ENCODE measurements around the gene PRDX6.
A peak's percentile ranks its signal among the peaks of the same experiment; 100 is the strongest.
"Not testable (repeated sequence)": the region's sequence is repeated elsewhere in the genome, so short reads cannot be mapped to it uniquely, and the experiment has no call there.

The PRDX6 gene, protein sequence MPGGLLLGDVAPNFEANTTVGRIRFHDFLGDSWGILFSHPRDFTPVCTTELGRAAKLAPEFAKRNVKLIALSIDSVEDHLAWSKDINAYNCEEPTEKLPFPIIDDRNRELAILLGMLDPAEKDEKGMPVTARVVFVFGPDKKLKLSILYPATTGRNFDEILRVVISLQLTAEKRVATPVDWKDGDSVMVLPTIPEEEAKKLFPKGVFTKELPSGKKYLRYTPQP

DNA sequence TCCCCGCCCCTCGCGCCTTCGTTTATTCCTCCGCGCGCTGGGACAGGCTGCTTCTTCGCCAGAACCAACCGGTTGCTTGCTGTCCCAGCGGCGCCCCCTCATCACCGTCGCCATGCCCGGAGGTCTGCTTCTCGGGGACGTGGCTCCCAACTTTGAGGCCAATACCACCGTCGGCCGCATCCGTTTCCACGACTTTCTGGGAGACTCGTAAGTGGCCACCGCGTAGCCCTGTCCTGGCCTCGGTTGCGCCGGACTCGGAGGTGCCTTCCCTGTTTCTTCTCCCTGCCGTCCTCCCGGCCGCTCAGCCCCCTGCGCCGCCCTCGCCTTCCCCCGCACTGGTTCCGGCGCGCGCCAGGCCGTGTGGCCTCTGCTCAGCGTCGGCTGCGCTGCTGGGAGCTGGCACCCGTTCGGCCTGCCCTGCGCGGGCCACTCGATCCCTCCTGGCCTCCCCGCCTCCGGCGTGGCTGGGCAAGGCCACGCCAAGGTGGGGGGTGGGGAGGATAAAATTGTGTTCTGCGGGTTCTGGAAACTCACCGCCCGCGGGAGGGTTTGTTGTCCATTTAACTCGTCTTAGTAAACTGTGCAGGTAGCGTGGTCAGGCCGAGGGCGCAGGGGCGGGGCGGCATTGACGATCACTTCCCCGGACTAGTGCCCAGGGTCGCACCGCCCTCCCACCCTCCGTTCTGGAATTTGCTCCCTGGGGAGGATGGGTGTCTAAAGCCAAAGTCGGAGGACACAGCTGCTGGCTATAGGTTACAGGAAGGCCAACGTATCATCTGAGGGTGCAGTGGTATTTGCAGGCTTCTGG, at the start of gene PRDX6:
Gene PRDX6, plus strand, starts transcription at position 50 of the 808 bp plus-strand sequence. Its CDS starts 63 bp downstream, at position 113.
- peak; percentile 90 for DNase-seq

DNA sequence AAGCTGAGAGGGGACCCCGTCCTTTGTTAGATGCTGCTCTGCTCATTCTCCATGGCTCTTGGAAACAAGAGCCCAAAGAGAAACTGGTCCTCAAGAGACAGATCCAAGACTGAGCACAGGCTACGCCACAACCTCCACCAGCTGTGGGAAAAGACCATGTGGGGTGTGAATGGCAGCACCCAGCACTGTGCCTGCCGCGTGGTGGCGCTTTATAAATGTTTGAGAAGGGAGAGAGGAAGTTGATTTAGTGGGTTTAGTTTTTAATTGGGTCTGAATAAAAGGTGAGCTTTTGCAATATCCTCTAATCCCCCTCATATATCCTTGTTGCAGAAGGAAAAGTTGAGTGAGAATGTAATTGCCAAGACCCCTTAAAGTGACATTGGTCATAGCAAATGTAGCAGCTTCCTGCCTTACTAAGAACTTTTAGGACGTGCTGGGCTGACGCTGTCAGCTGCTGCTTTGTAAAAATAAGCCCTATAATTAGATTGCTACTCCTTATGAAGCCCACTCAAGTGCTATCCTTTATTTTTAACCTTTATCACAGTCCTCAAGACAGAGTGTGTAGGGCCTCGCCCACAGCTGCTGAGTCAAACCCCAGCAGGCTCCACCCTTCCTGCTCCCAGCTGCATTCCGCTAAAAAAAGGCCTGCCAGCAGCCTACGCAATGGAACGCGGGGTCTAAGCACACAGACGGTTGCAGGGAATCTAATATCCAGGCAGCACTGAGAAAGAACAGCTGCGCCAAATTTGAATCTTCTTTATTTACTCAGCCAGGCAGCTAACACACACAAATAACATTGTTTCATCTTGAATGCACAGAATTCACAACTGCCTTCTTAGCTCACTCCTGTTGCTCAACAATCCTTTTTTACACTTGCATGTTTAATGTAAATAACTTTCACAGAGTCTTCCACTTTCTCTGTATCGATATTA, 47.4 kb upstream of the PRDX6 start:
- DNase-seq = peak; percentile 73

DNA sequence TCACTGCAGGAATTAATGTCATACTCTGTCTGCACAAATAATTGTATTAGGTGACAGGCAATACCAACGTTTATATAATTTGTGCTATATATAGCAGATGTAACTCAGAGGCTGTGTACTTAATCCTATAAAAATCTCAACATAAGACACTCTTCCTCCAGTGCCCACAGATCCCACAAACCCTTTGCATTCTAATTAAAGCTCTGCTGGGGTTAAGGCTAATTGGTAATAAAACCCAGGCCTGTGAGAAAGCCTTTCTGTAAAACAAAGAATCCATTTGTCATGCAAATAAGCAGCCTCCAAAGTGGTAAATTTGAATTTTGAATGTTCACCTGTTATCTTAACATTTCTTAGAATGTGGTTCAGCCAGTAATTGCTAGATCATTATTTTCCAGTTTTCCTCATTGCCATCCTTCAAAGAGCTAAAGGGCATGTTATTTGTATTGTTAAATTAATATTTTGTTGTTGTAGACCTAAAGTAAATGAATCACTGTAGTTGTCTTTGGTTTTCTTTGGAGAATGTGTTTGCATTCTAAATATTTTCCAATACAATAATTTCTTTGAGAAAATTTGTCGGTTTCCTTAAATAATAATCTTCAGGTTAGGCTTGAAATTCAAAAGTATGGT, 46.3 kb upstream of the PRDX6 start:
- no peak for DNase-seq

DNA sequence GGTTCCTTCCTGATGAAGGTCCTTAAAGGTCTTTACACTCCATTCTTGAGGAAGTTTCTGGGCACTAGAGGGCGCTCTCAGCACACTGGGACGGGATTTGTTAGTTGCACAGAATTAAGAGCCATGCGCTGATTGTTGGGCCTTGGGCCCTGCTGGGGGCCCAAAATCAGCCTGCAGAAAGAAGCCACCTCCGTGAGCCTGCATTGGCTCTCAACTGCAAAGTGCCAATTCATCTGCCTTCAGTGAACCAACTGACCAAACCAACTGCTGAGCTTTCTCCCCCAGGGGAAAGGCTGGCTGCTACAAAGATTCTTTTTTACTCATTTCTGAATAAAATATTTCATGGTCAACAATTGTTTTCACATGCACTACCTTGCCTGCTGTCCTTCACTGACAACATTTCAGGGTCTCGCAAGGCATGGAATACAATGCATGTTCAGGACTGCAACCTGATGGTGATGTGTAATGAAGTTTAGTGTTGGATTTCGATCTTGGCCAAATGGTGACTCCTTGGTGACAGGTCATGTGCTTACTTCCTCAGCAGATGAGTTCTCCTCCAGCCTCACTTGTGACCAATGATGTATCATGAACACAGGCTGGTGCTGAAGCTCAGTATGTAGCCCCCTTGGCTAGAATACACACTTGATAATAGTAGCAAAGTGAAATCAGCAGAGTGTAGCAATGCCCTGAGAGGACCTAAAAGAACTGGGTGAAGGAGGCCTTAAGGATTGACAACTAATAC, 45.7 kb upstream of the PRDX6 start:
- peak; percentile 92 for DNase-seq

DNA sequence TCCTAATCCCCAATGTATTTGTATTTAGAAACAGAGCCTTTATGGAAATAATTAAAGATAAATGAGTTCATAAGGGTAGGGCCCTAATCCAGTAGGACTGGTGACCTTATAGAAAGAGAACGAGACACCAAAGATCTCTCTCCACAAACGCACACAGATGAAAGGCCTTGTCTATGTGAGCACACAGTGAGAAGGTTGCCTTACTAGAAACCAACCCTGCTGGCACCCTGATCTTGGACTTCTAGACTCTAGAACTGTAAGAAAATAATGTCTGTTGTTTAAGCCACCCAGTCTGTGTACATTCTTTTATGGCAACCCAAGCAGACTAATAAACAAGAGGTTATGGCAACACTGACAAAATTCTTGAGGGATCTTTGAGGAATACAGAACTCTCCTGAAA, 44.8 kb upstream of the PRDX6 start:
- no peak for DNase-seq

DNA sequence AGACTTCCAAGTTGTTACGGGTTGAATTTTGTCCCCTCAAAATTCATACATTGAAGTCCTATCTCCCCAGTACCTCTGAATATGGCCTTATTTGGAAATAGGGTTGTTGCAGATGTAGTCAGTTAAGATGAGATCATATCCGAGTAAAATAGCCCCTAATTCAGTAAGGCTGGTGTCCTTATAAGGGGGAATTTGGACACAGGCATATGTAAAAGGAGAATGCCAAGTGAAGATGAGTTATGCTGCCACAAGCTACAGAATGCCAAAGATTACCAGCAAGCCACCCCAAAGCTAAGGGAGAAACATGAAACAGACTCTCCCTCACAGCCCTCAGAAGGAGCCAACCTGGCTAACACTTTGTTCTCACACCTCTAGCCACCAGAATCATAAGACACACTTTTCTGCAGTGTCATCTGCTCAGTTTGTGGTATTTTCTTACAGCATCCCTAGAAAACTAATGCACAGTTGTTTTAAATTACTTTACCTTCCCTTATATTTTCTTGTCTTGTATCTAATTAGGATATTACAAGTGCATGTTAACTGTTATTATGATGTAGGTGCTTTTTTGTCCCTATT, 43.3 kb upstream of the PRDX6 start:
- DNase-seq = no peak

DNA sequence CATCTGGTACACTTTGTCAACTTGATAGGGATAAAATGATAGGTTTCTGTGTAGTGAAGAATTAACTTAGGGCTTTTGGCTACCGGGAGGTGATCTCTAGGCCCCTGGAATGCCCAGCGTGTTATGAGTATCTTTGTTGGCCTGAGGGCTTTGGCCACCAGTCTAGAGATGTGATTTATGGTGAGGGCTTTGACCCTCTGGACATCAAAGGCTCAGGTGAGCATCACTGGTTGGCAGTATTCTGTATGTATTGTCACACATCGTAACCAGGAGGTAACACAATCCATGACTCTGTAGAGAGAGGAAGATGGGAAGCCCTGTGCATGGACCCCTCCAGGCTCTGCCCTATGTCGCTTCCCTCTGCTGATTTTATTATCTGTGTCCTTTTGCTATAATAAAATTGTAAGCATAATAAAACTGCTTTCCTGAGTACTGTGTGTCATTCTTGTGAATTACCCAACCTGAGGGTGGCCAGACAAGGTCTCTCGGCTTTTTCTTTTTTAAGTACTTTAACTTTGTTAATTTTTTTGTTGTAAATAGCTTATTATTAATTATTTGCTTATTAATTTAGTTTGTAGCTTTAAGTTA, 40.2 kb upstream of the PRDX6 start:
- no peak for DNase-seq

DNA sequence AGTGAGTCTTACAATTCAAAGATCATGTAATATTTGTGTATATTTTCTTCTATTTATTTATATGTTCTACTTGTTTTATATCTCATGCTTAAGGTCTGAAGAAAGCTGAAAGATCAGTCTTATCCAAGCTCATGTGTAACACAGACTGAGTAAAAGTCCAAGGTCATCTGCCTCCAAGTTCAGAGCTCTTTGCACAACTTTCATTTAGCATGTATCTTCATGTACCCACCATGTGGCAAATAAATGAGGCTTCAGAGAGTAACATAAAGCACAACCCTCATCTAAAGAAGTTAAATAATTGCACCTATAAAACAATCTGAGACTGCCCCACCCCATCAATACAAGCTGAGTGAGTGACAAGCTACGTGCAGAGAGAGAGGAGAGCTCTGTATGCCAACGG, 38.5 kb upstream of the PRDX6 start:
- DNase-seq = no peak

DNA sequence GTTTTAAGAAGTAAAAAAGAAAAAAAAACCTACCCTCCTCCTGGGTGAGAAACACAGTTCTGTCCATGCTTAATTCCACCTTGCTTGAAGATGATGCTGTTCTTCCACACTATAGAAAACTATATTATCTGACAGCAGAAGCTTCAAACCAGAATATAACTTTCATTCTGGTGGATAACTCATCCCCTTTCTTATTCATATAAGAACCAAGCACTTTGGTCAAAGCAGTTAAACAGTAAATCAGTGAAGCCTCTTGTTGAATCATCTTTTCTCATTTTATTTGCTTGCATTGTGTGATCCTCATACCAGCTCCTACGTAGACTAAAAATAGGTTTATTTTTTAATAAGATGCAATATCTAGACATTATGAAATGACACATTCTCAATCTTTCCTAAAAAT, 36.7 kb upstream of the PRDX6 start:
- no peak for DNase-seq

DNA sequence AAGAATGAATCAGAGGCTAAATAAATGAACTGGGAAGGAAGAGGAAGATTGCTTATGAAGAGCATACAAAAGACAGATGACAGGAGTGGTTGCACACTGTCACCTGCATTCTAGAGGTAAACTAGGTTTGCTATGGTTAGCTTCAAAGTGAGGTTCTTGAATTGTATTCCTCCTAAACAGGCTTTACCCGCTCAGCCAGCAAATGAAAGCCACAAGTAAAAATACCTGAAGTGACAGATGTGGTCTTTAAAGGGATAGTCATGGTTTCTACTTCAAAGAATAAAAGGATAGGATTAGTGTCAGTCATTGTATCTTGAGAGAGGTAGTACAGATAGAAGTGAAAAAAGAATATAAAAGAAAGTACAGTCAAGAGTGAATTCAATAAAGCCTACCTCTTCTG, 32.4 kb upstream of the PRDX6 start:
- no peak for DNase-seq

DNA sequence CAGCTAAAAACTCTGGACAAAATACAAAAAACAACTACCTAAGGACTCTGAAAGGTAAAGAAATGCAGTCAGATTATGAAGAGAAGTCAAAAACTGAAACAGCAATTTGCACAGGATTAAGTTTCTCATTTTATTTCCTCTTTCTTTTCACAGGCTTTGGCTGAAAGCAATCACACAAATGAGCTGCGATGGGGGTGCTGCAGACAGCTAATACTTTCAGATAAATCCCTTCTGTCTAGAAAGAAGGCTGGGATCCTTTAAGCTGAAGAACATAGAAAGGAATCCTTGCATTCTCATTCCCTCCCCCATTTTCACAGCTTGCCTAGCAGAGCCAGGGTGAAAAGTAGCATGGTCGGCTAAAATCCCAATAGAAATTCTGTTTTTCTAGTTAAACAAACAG, 32.0 kb upstream of the PRDX6 start:
- no peak for DNase-seq

DNA sequence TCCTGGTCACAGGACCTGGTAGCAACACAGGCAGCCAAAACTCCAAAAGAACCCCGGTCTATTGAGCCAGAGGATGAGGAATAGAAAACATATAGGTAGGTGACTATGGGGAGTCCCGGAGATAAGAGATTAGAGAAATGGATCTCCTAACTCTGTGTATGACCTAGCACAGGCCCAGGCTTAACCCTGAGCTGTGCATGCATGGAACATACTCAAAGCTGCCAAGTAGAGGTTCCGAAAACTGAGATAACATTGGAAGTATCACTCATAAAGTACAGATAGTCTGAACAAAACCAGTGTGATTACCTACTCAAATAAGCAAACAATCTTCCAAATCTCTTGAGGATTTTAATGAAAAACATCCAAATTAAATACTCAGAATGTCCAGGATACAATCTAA, 31.5 kb upstream of the PRDX6 start:
- no peak for DNase-seq

DNA sequence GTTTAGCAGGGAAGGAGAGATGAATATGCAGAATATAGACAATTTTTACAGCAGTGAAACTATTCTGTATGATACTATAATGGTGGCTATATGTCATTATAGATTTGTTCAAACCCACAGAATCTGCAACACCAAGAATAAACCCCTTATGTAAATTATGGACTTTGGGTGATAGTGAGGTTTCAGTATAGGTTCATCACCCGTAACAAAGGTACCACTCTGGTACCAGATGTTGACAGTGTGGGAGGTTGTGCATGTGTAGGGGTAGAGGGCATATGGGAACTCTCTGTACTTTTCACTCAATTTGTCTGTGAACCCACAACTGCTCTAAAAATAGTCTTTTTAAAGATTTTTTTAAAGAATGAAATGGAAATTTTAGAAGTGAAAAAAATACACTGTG, 29.9 kb upstream of the PRDX6 start:
- no peak for DNase-seq

DNA sequence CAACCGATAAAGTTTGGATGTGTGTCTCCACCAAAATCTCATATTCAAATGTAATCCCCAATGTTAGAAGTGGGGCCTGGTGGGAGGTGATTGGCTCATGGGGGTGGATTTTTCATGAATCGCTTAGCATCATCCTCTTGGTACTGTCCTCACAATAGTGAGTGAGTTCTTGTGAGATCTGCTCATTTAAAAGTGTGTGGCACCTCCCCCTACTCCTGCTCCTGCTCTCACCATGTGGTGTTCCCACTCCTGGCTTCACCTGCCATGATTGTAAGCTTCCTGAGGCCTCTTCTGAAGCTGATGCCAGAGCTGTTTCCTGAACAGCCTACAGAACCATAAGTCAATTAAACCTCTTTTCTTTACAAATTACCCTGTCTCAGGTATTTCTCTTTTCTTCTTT, 28.2 kb upstream of the PRDX6 start:
- DNase-seq = no peak

DNA sequence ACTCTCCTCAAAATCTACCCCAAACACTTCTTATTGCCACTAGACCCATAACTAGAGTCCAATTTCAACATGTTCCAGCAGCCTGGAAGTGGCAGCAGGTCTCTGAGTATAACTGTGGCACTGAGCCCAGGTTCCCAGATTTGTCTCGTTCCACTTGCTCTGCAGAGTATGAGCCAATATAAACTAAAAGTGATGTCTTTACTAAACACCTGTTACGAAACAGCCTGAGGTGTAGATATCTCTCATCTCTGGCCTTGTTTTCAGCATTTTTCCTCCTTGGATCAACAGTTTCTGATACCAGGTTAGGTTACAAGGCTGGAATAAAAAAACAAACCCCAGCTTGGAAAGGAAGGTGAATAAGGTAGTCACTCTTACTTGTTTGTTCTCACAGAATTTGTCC, 25.2 kb upstream of the PRDX6 start:
- no peak for DNase-seq

DNA sequence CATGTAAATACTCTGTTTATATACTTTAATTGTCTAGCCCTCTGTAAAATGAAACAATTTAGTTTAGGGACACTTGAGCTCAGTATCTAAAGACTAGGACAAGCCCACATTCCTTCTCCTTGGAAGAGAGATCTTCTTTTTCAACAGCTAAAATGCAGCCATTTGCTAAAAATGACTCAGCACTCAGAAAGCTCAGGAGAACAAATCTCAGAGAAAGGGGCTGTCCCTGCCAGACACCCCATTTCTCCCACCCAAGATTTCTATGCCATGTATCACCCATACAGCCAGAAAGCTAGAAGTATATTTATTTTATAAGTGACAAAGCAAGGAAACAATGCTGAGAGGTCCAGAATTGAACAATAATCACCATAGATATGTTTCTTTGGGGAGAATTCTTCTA, 23.2 kb upstream of the PRDX6 start:
- no peak for DNase-seq

DNA sequence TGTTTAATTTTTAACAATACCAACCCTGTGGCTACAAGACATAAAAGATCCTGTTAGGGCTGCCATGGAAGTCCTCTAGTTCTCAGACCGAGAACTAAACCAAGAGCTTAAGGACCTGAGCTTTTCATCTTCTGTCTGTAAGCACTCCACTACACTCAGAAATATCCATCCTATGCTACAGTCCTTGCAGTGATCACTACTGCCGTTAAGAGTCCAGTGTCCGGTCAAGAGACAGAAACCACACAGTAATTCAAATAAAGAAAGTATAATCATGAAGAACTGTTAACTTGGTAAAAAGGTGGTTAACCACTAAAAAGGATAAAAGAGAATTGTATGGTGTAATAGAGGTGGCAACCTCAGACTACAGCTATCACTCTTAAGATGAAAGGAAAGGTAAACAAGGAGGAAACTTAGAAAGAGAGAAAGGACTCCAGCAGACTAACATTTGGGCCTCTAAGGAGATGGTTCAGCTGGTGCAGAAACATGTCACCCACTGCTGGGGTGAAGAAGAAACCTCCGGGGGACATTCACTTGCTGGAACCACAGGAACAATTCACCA, 22.1 kb upstream of the PRDX6 start:
- DNase-seq = no peak

DNA sequence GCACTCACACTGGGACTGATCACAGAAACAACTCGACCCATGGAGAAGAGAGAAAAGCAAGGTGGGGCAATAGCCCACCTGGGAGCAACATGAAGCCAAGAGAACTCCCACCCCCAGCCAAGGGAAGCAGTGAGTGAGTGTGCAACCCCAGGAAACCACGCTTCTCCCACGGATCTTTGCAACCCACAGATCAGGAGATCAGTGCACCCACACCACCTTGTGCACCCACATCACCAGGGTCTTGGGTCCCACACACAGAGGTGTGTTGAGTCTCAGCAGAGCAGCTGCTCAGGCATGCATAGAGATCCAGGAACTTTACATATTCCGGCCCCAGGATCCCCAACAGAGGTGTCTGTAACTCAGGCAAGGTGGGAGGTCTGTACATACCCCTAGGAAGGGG, 17.2 kb upstream of the PRDX6 start:
- DNase-seq = no peak

DNA sequence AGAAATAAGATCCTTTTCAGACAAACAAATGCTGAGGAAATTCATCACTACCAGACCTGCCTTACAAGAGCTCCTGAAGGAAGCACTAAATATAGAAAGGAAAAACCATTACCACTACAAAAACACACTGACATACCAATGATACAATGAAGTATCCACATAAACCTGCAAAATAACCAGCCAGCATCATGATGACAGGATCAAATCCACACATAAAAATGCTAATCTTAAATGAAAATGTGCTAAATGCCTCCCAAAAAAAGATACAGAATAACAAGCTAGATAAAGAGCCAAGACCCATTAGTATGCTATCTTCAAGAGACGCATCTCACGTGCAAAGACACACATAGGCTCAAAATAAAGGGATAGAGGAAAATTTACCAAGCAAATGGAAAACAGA, 14.5 kb upstream of the PRDX6 start:
- not testable (repeated sequence) for DNase-seq

DNA sequence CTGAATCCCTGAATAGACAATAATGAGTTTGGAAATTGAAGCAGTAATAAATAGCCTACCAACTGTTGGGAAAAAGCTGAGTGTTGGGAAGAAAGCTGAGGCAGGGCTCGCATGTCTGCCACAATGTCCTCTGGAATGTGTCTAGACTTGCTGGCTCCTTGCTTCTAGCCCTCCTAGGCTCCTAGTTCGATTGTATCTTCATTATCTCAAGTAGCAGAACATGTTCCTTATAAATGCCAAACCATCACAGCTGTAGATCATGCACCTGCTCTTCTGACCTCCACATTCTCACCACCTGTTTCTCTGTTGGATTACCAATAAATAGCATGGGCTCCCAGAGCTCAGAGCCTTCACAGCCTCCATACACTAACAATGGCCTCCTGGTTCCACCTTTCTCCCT, 12.9 kb upstream of the PRDX6 start:
- not testable (repeated sequence) for DNase-seq

DNA sequence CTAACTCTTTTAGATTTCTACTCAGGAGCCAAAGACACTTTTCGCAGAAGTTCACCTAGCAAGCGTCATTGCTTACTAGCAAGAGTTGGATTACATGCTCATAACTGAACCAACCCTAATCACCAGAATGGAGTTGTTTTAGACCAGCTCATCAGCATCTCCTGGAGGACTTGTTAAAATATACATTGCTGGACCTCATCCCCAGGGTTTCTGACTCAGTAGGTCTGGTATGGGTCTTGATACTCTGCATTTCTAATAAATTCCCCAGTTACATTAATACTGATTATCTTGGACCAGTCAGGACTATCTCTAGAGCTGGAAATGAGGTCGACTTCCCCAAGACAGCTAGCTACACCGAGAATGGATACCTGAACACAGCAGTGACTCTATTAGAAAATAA, 9.7 kb upstream of the PRDX6 start:
- DNase-seq = no peak

Measured in CD4-positive, alpha-beta T cell treated with Interleukin-6 for 4 hours (primary cell).